HTR-8/SVneo (cell line): ENCODE results near the gene TDRD9.
A peak's percentile ranks its signal among the peaks of the same experiment; 100 is the strongest.
"Not testable (repeated sequence)": the region's sequence is repeated elsewhere in the genome, so short reads cannot be mapped to it uniquely, and the experiment has no call there.

Experiments used
- DNase-seq: peaks from one replicate; pipeline ENCODE4 v3.0.0; 2011; ENCODE audit warnings: low spot score, mixed read lengths; ENCODE audit not compliant: insufficient read length
- FAIRE-seq: peaks from 2 replicates; lab custom pipeline; 2011; peaks lifted over from hg19 to GRCh38; lab: Jason Lieb, UNC

Gene TDRD9

GRCh38 chr14:103928011-103928890 lies at the start of gene TDRD9:
Gene TDRD9 (plus strand): TSS chr14:103928456. CDS start chr14:103928510, 54 bp downstream.
- DNase-seq: no peak
- FAIRE-seq: no peak

- FAIRE-seq: no peak
Measured at GRCh38 chr14:103879118-103879569, 49.1 kb upstream of the TDRD9 start.

DNA sequence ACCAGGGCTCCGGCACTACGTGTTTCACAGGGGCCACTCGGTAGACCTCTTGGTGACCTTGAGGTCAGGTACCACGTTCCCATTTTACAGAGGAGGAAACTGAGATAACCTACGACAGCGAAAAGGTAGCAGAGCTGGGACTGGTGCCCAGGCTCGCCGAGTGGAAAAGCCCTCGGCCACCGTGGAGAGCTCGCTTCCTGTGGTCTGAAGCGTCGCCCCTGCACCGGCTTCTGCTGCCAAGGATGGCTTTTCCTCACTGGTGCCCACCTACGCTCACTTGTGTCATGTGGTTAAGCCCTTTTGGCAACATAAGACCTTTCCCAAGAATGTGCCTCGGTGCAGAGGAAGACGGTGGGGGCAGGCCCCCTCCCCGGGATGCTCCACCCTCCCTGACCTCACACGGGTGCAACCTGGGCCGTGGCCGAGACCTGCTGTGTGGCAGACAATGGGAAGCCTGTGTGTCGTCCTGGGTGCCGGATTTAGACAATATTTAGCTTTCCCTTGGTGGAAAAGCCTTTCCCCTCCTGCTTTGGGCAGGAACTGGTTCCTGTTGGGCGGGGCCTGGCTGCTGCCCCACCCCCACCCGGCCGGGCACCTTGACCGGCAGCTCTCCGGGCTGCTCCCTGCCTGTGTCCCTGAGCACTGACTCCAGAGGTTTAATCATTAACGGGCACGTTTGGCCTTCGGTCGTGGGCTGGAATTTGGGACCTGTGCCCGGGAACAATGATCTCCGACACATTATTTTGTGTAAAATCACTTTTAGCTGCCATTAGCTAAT lies 48.5 kb upstream of the TDRD9 start:
- no peak for DNase-seq
- no peak for FAIRE-seq

More at GRCh38 chr14:103879118-103879569, 49.1 kb upstream of the TDRD9 start:
- no peak for DNase-seq

DNA sequence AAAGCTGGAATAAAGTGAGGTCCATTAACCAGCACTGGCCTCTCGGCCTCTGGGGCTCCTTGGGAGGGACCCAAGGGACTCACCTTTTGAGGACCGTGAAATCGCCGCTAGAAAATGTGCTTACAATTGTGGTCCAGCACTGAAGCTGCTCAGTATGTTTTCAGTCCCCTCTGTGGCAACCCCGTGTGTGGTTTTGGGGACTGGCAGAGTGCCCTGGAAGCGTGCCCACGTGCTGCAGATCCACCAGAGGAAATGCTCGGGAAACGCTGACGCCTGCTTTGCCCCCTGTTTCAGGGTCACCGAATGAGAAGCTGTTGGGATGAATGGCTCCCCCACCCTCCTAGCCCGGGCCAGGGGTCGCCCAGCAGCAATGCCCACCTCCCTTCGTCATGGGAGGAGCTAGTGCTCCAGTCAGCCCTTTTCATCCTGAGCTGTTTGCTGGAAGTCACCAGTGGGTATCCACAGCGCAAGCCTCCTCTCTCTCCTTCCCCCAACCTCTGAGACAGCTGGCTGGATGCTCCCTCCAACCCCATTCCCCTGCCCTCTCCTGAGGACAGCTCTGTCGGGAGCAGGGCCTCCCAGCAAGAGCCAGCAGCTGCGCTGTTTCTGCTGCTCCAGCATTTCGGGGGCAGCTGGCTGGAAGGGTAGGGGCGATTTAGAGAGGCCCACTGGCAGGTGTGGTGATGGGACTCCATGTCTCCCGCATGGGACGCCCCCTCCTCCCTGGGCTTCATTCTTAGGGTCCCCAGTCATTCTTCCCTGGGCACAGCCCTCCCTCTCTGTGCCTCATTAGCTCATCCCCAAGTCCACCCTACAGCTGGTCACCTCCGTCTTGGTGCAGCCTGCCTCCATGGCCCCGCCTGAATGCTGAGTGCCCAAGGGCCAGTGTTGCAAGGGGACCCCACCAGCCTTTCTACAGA lies 47.6 kb upstream of the TDRD9 start:
- DNase-seq (no peak), FAIRE-seq (no peak)

DNA sequence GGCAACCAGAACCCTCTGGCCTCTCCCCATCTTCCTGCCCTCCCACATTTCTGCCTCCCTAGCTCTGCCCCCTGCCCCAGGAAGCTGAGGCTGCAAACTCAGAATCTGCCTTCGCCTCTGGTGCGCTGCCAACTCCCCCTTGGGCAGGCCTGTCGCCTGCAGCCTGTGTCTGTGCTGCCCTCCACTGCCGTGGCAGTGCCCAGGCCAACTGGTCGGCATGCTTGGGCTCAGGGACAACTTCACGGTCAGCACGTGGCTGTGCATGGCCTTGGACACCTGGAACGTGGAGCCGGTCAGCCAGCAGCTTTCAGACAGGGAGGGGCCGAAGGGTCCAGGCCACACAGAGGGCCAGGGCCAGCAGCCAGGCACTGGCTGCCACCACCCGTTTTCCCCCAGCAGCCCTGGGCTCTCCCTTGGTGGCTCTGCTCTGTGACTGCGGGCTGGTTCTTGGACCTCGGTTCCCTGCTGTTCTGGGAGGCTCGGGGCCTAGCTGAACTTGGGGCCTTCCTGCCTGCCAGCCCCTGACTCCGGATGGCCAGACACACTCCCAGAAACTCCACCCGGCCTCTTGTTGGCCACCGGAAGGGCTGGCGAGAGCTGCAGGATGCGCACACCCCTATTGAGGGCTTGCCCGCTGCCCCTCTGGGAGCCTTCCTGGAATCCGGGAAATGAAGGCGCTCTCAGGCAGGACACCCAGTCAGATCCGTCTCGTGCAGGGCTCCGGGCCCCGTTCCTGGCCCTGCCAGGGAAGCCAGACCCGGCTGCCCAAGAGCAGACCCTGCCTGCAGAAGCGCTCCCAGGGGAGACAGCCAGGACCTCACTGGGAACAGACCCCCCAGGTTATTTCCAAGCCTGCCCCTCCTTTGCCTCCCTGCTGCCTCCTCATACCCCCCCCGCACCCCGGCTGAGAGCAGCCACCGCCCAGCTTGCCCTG lies 46.7 kb upstream of the TDRD9 start:
- FAIRE-seq (no peak), DNase-seq (no peak)

DNA sequence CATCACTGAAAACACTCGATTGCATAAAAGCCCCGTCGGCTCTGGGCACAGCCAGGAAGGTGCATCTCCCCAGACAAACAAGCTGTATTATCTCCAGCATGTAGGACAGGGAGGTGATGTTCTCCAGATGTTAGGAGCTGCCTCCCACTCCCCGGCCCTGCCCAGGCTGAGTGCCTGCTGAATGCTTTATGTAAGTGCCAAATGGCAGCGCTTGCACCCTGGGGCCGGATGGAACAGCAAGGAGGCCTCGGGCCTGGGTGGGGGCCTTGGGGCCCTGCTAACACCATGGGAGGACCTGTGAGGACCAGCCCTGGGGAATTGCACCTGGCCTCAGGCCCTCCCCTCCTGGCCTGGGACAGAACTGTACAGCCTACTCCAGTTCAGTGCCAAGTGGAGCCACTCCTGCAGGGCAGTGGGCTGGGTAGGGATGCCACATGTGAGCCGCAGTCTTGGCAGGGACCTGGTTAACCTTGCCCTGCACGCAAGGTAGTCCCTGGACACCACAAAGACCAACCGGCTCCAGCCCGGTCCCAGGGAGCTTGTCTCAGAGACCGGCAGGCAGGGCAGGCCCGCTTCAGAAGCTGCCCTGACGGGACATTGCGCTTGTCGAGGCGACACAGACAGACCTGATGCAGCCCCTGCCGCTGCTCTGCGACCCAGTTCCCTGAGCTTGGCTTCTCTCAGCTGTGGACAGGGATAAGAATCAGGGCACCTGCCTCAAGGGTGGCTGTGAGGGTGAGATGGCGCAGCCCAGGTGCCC lies 45.6 kb upstream of the TDRD9 start:
- DNase-seq: no peak
- FAIRE-seq: no peak

DNA sequence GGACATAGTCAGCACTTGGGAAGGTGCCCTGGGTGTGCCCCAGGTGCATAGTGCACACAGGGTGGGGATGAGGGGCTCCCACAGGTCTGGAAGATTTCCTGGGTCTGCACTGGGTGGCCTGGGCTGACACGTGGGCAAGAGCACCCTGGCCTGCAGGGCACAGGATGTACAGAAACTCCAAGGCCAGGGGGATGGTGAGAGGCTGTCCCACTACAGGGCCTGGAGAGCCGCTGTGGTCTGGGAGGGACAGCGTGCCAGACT lies 45.1 kb upstream of the TDRD9 start:
- FAIRE-seq: no peak
- DNase-seq: no peak

DNA sequence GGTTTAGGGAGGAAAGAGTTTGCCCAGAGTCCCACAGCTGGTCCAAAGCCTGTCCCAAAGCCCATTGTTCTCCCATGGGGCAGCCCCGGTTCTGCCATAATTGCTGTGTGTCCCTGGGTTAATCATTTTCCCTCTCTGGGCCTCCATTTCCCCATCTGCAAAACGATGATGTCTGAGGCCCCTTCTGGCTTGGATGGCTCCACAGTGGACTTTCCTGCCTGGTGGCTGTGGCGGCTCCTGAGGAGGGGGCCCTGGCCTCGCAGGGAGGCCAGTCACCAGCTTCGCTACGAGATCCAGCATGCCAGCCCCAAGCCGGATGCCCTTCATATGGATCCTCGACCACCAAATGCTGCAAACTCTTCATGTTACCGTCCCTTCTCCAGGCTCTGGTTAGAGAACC lies 43.4 kb upstream of the TDRD9 start:
- DNase-seq: no peak
- no peak for FAIRE-seq

- no peak for FAIRE-seq
- no peak for DNase-seq
Measured at GRCh38 chr14:103885509-103885932, 42.7 kb upstream of the TDRD9 start.

DNA sequence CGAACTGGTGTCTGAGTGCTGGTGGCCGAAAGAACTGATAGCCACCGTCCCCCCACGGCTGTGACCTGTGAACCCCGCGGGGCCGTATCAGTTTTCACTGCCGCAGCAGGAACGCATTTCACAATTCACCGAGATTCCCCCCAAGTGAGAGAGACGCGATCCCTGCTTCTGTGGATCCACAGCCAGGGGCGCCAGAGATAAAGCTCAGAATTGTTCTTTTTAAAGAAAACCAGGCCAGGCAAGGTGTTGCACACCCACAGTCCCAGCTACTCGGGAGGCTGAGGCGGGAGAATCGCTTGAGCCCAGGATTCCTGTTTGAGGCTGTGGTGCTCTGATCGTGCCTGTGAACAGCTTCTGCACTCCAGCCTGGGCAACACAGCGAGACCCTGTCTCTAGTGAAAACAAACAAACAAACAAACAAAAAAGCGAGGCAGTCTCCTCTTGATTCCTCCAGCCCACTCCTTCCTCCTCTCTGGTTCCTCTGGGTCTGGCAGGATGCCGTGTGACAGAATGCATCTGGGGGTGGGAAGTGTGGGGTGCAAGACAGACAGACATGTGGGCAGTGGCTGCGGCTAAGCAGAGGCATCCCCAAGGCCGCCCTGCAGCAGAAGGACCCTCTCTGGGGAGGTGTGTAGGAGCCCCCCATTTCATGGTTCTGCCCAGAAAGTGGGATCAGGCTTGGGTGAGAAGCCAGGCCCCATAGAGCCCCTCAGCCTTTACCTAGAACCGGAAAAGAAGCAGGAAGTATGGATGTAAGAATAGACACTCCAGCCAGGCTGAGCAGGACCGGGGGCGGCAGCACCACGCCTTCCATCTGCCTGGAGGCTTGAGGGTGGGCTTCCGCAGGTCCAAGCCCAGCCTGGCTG lies 41.7 kb upstream of the TDRD9 start:
- DNase-seq (no peak), FAIRE-seq (no peak)

GRCh38 chr14:103887170-103887501 lies 41.1 kb upstream of the TDRD9 start:
- FAIRE-seq: no peak

DNA sequence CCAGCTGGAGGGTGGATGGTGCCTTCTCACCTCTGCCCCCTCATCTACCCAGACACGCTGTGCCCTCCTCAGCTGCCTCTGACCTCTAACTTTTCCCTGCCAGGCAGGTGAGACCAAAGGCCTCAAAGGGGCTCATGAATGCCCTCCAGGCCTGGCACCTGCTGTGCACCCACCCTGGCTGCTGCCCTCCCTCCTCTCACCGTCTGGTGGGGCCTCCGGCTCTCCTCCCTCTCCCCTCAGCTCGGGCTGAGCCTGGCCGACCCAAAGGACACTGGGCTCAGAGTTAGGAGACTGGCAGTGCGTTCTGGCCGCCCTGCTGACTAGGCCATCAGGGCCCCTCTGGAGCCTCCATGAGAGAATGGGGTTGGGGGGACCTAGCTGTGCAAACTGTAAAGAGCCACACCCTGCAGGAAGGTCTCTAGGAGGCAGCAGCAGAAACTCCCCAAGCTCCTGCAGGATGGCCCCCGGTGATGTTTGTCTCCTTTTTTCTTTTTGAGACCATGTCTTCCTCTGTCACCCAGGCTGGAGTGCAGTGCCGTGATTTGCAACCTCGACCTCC lies 40.6 kb upstream of the TDRD9 start:
- DNase-seq (no peak), FAIRE-seq (no peak)

More at GRCh38 chr14:103887170-103887501, 41.1 kb upstream of the TDRD9 start:
- no peak for DNase-seq

DNA sequence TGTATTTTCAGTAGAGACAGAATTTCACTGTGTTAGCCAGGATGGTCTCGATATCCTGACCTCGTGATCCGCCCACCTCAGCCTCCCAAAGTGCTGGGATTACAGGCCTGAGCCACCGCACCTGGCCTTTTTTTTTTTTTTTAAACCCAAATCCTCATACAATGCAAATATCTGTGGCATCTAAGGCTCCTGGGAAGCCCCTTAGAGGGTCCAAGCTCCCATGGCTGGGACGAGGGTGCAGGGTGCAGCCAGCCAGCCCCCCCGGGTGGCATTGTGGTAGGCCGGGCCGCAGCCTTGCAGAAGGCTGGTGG lies 39.3 kb upstream of the TDRD9 start:
- FAIRE-seq, DNase-seq: not testable (repeated sequence)

- FAIRE-seq: peak; percentile 20
Measured at GRCh38 chr14:103889313-103890051, 38.8 kb upstream of the TDRD9 start.

GRCh38 chr14:103890052-103890371 lies 38.2 kb upstream of the TDRD9 start:
- DNase-seq: no peak
- FAIRE-seq: no peak

More at GRCh38 chr14:103889313-103890051, 38.8 kb upstream of the TDRD9 start:
- no peak for DNase-seq

GRCh38 chr14:103890821-103891666 lies 37.2 kb upstream of the TDRD9 start:
- DNase-seq (no peak), FAIRE-seq (no peak)
